GM18519 (cell line): Measurements from ENCODE around the gene TMEM255B.
A peak's percentile ranks its signal among the peaks of the same experiment; 100 is the strongest.
"Not testable (repeated sequence)": the region's sequence is repeated elsewhere in the genome, so short reads cannot be mapped to it uniquely, and the experiment has no call there.

Source experiments
- ATAC-seq: cut with Tn5 transposase; IDR thresholded peaks from one replicate; pipeline ENCODE4 v1.9.1; 2021; ENCODE audit warnings: mild to moderate bottlenecking, moderate library complexity; ENCODE audit not compliant: unreplicated experiment, low FRiP score

The TMEM255B gene

DNA sequence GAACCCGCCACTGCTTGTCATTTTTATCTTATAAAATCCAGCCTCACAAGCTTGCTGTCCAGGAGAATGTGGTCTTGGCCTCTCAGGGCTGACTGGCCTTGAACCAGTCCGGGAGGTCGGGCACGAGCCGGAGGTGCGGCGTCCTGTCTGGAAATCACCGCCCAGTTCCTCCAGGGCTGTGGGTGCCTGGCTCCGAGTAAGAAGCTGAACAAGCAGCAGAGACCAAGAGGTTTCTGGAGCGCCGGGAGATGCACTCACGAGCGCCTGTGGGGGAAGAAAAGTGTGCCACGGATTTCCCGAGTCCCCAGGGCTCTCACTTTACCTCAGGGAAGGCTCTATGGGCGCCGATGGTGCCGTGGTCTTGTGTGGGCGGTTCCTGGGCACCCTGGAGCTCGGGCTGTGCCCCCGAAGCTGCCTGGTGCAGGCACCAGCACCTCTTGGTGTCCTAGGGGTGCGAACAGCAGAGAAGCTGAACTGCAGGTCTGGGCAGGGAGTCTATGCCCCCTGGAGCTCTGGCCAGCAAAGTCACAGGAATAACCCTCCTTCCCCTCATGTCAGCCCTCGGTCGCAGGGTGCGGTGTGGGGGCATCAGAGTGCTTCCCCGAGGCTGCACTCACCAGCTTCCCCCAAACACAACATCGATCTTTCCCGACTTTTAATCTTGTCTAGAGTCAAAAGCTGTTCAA is 54.9 kb downstream of the TMEM255B start:
- ATAC-seq = no peak

DNA sequence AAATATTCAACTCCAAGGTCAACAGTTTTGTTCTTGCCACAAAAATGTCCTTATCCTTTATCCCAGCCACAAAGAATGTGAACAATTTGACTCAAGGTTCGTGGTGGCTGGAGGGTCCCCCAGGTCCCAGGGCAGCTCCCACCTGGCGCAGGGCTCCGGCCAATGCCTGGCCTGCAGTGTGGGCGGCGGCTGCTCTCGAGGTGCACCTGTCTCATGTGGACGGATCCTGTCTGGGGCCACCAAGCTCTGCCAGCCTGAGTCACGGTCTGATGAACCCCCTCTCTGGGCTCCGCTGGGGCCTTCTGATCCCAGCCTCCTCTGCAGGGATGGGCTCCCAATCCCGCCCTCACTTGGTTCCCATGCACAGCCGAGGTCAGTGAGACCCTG is 55.4 kb downstream of the TMEM255B start:
- ATAC-seq = no peak

DNA sequence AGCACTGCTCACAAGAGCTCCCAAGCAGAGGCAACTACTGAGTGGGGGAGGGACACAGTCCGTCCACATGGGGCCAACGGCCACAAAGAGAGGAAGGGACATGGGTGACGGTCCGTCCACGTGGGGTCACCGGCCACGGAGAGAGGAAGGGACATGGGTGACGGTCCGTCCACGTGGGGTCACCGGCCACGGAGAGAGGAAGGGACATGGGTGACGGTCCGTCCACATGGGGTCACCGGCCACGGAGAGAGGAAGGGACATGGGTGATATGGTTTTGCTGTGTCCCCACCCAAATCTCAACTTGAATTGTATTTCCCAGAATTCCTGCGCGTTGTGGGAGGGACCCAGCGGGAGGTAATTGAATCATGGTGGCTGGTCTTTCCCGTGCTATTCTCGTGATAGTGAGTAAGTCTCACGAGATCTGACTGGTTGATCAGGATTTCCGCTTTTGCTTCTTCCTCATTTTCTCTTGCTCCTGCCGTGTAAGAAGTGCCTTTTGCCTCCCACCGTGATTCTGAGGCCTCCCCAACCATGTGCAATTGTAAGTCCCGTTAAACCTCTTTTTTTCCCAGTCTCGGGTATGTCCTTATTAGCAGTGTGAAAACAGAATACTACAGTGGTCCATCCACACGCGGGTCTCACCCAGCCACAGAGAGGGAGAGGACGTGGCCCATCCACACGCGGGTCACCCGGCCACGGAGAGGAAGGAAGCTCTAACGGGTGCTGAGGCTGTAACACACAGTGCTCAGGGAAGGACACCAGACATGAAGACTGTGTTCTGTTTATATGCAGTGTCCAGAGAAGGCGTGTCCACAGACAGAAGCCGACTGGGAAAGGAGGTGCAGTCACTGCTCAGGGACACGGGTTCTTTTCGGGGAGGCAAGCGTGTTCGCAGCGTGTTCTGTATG is 56.4 kb downstream of the TMEM255B start:
- ATAC-seq = no peak

DNA sequence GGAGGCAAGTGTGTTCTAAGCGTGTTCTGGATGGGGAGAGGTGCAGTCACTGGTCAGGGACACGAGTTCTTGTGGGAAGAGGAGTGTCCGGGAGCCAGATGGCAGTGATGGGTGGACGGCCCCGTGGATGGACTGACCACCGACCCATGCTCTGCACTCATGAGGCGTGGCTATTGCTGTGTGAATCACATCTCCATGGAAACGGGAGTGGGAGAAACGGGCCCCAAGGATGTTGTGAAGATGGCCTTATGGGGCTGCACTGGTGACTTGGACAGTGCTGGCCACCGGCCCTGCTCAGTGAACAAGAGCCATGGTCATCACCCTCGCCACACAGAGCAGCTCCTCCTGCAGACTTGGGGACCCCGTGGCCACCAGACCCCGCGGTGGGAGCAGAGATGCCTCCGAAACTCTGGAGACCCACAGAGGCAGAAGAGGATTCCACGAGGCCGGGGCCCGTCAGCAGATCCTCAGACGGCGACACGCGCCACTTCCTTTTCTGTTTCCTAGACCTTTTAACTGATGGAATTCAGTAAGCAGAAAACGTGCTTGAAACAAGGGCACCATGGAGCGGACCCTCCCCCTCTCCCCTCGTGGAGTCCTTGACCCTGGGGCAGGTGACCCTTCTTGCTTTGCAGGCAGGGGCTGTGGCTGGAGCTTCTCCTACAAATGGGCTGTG is 57.4 kb downstream of the TMEM255B start:
- no peak for ATAC-seq

DNA sequence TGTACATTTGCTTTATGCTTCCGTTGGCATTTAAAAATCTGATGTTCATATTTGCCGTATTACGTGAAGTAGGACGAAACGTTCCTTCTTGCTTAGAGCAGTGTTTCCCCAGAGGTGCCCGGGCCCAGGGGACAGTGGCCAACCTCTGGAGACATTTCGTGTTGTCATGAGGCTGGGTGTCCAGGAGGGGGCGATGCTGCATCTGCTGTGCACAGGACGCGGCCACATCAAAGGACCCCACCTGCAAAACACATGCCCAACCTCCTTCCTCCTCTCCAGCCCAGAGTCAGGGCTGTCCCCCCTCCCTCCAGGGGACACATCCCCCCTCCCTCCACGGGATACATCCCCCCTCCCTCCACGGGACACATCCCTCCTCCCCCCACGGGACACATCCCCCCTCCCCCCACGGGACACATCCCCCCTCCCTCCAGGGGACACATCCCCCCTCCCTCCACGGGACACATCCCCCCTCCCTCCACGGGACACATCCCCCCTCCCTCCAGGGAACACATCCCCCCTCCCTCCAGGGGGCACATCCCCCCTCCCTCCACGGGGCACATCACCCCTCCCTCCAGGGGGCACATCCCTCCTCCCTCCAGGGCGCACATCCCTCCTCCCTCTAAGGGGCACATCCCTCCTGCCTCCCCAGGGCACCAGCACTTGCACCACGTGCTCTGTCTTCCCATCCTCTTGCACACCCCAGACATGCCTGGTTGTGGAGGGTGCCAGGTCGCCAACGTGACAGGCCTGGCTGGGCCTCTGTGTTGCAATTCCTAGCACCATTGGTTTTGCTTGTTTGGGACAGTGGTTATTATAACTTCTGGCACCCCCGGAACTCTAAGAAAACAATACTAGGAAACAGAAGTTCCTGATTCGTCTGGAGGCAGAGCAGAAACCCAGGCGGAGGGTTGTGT is 58.2 kb downstream of the TMEM255B start:
- peak; percentile 65 for ATAC-seq

DNA sequence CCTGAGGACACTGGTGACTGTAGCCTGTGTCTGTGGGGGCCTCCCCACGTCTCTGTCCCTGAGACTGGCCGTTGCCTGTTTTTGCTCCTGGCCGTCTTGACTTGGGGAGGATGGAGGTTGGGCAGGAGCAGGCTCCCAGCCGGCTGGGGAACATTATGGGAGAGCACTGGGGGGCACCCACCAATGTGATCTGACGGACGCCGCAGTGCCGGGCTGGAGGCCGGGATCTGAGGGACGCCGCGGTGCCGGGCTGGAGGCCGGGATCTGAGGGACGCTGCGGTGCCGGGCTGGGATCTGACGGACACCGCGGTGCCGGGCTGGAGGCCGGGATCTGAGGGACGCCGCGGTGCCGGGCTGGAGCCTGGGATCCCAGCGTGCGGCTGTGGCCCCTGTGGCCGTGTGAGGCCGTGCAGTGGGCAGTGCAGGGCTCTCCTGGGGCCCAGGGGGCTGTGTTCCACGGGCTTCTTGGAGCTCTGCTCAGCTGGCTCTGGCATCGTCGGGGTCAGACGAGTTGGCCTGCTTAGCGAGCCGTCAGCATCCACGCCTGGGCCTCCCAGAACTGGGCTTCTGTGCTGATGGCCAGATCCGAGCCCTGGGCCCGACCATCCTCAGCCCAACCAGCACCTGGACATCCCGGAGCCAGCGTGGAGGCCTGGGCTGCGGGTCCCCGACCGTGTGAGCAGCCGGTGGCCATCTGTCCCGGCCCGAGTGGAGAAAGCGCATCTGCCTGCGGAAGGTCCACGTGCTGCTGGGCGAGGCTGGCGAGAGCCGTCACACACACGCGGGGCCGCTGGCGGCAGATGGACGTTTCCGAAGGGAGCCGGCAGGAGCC is 59.0 kb downstream of the TMEM255B start:
- ATAC-seq = no peak

DNA sequence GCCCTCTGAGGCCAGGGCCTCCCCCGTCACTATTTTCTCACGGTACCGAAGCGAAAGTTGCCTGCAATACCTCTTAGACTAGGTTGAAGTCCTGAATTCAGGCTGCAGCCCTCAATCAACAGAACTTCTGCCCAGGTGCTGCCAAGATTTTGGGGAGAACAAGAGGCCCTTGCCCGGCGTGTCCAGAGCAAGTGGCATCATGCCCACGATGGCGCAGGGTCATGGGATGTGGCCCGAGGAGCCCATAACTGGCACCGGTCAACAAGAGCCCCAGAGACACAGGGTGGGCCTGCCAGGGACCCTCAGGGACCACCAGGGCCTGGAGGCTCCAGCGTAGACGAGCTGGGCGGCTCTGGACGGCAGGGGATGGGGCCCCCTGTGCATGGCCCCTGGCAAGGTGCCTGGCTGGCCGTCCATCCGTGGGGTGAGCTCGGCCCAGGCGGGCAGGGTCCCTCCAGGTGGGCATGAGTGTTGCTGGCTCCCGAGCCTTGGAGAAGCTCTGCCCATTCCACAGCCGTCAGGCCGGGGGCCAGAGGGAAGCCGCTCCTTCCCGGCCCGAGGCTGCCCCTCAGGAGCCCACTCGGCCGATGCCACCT is 59.8 kb downstream of the TMEM255B start:
- ATAC-seq = no peak

DNA sequence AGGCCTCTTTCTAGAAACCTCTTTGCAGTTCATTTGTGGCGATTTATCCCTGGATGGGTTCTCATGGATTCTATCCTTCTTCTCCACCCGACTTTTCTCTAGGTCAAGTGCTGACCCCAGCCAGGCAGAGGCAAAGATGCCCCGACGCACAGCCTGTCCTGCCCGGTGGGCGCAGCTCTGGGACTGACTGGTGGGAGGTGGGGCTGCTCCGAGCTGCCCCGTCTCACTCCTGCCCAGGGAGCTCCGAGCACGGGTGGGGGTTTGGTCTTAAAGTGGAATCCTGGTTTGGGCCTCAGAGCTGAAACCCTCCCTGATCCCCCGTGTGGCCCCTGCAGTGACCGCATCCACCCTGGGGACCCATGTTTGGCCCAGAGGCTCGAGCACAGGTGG is 60.3 kb downstream of the TMEM255B start:
- no peak for ATAC-seq

DNA sequence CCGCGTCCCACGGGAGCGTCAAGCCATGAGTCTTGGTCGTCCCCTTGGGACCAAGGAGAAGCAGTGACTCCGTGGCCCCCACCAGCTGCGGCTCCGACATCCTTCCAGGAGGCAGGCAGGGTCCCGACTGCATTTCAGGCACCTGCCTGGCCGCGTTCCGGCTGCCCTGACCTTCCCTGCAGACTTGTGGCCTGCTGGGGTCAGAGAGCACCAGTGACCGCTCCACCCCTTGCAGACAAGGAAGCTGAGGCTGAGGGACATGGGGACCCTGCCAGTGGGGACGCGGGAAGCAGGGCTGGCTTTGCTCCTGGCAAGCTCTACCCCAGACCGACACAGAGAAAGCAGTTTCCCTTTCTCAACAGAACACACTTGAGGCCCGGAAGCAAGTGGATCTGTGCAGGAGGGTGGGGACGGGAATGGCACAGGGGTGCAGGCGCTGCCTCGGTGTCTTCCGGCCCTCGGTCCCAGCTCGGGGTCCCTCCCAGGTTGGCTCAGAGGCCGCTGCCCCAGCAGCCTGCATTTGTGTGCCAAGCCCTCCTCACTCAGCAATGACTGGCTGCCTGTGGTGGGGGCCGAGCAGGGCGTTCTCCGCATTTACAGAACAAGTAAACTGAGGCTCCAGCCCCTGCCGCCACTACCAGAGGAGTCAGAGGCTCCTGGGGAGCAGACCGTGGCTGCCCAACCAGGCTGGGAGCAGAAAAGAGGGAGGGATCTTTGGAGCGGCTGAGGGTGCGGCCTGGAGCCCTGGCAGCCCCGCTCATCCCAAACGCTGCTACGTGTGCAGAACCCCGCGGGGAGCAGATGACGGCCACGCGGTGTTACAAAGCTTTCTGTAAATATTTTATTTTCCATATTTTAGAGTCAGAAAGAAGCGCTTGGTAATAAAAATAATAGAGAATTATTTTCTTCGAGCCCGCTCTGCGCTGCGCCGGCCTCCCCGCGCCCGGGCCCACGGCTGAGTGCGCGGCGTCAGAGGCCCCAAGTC is 61.0 kb downstream of the TMEM255B start:
- no peak for ATAC-seq

DNA sequence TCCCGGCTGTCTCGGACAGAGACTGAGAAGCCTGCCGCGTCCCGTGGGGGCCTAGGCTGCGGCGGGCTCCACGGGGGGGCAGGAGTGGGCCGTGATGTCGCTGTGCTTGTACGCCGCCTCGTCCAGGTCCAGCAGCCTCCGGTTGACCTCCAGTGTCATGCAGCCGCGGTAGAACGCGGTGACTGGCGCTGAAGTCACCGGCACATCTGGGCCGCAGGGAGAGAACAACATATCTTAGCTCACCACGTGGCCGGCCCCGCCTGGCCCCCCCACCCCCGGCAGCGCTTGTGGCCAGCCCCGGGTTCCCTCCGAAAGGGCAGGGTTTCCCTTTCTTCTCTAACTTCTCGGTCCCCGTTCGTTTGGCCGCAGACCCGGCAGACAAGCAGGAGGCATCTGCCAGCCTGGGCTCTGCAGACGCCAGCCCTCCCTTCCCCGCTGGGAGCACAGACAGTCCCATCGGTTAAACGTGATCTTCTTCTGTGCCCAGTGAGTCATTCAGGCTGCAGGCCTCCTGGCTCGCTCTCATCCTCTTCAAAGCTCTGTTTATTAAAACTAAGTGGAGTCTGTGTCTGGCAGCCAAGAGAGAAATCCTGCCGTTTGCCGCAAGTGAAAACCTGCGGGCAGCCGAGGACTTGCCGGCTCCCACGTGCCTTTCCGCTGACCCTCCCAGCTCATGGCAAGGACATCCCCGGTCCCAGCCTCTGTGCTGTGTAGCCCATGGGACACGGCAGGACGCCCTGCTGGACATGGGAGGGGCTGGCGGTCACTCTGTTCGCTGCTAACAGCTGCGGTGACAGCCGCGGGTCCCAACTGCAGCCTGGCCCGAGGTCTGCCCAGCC is 62.0 kb downstream of the TMEM255B start:
- ATAC-seq = no peak

DNA sequence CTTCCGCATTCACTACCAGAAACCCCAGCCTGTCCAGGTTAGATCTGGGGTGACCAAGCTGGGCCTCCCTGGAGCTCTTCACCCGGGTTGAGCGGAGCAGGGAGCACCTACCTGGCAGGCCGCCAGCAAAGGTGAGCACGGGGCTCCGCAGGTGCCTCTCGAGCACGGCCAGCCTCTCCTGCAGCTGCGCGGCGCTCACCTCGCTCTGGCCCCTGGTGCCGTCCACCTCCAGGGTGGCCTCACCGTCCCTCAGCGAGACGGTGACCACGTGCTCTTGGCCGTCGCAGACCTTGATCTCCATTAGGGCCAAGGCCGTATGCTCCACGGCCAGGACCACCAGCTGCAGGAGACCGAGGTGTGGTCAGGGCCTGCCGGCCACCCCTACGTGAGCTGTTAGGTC is 62.8 kb downstream of the TMEM255B start:
- no peak for ATAC-seq

DNA sequence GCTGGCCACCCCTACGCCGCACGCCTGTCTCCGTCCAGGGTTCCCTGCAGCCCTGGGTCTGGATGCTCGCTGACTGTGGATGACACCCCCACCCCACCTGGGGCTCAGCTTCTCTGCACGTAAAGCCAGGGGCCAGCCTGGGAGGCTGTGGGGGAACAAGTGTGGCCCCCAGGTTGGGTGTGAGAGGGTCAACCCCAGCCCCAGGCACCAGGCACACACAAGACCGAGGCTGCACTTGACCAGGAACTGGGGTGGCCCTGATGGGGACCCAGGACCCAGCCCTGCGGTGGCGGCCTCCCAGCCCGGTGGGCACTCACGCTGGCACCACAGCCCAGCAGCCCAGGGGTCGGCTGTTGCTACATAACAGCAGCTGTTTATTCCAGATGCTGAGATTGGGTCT is 63.2 kb downstream of the TMEM255B start:
- ATAC-seq = no peak

DNA sequence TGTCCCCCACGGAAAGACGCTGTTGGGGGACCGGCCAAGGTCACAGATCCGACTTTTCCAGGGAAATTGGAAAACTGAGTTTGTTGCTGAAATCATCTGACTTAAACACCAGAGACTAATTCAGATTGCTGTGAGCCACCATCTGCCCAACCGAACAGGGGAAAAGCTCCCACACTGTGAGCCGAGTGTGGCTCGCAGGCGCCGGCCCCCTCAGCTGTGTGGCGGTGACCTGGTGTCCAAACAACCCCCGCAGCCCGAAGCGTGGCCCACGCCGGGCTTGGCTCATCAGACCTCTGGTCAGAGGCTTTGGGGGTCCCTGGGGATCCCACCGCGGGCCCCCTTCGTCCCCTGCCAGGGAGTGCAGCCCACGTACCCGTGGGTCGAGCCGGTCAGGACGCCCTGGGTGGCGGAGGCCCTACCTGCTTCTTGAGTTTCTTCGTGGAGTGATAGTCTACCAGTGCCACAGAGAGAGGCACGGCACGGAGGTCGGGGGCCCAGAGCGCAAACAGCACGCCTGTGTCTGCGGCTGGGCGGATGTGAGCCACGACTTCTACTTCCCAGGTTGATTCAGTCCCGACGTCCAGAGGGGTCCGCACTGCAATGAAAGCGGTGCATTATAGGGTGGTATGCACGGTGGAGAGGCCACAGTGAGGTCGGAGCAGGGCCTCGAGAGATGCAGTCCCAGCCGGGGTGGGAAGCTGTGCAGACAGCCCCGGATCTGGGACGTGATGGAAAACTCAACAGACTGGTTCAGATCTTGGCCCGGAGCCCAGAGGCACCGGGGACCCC is 64.1 kb downstream of the TMEM255B start:
- ATAC-seq = no peak

DNA sequence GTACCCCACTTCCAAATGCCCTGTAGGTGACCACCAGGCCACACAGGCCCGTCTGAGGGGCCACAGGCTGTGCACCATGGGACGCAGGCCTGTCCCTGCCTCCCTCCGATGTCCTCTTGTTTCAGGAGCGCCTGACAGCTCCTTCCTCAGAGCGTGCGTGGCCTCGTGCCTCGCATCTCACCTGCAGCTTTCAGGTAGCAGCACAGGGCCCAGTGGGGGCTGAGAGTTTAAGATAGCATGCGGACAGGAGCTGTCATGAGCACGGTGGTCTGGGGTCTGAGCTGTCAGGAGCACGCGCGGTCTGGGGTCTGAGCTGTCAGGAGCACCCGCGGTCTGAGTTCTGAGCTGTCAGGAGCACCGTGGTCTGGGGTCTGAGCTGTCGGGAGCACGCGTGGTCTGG is 64.7 kb downstream of the TMEM255B start:
- ATAC-seq = no peak

DNA sequence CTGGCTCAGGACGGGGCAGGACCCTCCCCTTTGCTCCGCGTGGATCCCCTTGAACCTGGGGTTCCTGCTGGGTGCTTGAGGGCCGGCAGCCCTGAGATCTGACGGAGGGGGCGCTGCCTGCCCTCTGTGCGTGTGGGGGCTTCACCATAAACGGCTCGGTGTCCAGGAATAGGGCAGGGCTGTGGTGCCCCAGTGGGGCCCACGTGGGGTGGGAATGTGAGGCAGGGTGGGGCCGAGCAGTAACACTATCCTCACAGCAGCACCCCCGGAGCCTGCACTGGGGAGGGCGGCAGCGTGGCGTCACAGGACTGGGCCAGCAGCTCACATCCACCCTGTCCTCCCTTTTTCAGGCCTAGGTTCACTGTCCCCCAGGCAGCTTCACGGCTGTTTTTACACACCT is 66.8 kb downstream of the TMEM255B start:
- no peak for ATAC-seq

DNA sequence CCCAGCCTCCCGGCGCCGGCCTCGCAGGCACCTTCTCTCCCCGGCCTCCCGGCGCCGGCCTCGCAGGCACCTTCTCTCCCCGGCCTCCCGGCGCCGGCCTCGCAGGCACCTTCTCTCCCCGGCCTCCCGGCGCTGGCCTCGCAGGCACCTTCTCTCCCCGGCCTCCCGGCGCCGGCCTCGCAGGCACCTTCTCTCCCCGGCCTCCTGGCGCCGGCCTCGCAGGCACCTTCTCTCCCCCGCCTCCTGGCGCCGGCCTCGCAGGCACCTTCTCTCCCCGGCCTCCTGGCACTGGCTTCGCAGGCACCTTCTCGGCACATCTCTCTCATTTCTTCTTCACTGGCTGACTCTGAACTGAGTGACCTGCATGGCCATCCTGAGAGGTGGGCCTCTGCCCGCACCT is 67.4 kb downstream of the TMEM255B start:
- ATAC-seq = not testable (repeated sequence)
